GM23338 (cell line): Measurements from ENCODE around the gene OPN1SW. TPM values are rescaled to one million over a fixed set of nuclear protein-coding genes. Genes with fewer than 3 reads are reported as not detected.
A peak's percentile ranks its signal among the peaks of the same experiment; 100 is the strongest.

Experiments
- ATAC-seq: fragments of 200-7000 bp; cut with Tn5 transposase; 3 replicates; pipeline ENCODE4 v1.9.1; 2020
- DNase-seq: peaks from one replicate; pipeline ENCODE4 v3.0.0-alpha.2; 2015; ENCODE audit warnings: low spot score
- H2AFZ ChIP-seq: fragments of 200-600 bp; sonication (generic); 2 replicates; pipeline ENCODE4 v1.8.0; 2016; ENCODE audit warnings: antibody characterized with exemption, mild to moderate bottlenecking, moderate library complexity
- H3F3A ChIP-seq: fragments of 200-600 bp; sonication (generic); replicated peaks from 2 replicates; pipeline ENCODE4 v1.8.0; 2017; ENCODE audit warnings: antibody characterized with exemption, mixed run types, low read depth
- H3K27ac ChIP-seq: fragments of 200-600 bp; sonication (generic); 2 replicates; pipeline ENCODE4 v1.6.1; 2016; ENCODE audit warnings: low read depth
- H3K27me3 ChIP-seq: fragments of 200-600 bp; sonication (generic); 2 replicates; pipeline ENCODE4 v1.8.0; 2016; ENCODE audit warnings: mild to moderate bottlenecking, mixed run types, moderate library complexity; ENCODE audit not compliant: insufficient read depth
- H3K36me3 ChIP-seq: fragments of 200-600 bp; sonication (generic); 2 replicates; pipeline ENCODE4 v1.8.0; 2016; ENCODE audit warnings: mild to moderate bottlenecking; ENCODE audit not compliant: insufficient read depth
- H3K4me1 ChIP-seq: fragments of 200-600 bp; sonication (generic); 2 replicates; pipeline ENCODE4 v1.8.0; 2016; ENCODE audit warnings: mild to moderate bottlenecking, moderate library complexity; ENCODE audit not compliant: insufficient read depth
- H3K4me2 ChIP-seq: fragments of 200-600 bp; sonication (generic); 2 replicates; pipeline ENCODE4 v1.7.1; 2017; ENCODE audit warnings: mixed run types
- H3K4me3 ChIP-seq: fragments of 200-600 bp; sonication (generic); 2 replicates; pipeline ENCODE4 v1.6.1; 2016; ENCODE audit warnings: mixed run types
- H3K79me2 ChIP-seq: fragments of 200-600 bp; sonication (generic); replicated peaks from 2 replicates; pipeline ENCODE4 v1.8.0; 2017; ENCODE audit warnings: mild to moderate bottlenecking; ENCODE audit not compliant: insufficient read depth
- H3K9me2 ChIP-seq: fragments of 200-600 bp; sonication (generic); 2 replicates; pipeline ENCODE4 v1.8.0; 2017; ENCODE audit not compliant: insufficient read depth
- H4K20me1 ChIP-seq: fragments of 200-600 bp; sonication (generic); replicated peaks from 2 replicates; pipeline ENCODE4 v1.8.0; 2017; ENCODE audit warnings: mild to moderate bottlenecking; ENCODE audit not compliant: insufficient read depth
- H3K27ac Mint-ChIP-seq: 2 replicates; pipeline ENCODE4 v1.8.0; 2020; ENCODE audit warnings: inconsistent platforms, mild to moderate bottlenecking, moderate library complexity, mixed read lengths
- H3K27me3 Mint-ChIP-seq: 3 replicates; pipeline ENCODE4 v1.8.0; 2022; ENCODE audit warnings: low read depth, mild to moderate bottlenecking, moderate library complexity, mixed read lengths, inconsistent platforms; ENCODE audit not compliant: insufficient read depth, poor library complexity
- H3K36me3 Mint-ChIP-seq: 3 replicates; pipeline ENCODE4 v1.8.0; 2021; ENCODE audit warnings: low read depth, mild to moderate bottlenecking, inconsistent platforms, moderate library complexity, mixed read lengths
- H3K4me1 Mint-ChIP-seq: 3 replicates; pipeline ENCODE4 v1.8.0; 2020; ENCODE audit warnings: mild to moderate bottlenecking, inconsistent platforms, mixed read lengths
- H3K4me3 Mint-ChIP-seq: 3 replicates; pipeline ENCODE4 v1.8.0; 2021; ENCODE audit warnings: moderate library complexity, mild to moderate bottlenecking, inconsistent platforms, mixed read lengths
- H3K9me3 Mint-ChIP-seq: 3 replicates; pipeline ENCODE4 v1.8.0; 2020; ENCODE audit warnings: moderate library complexity, mild to moderate bottlenecking, inconsistent platforms, mixed read lengths
- CREB1 ChIP-seq: fragments of 250-450 bp; sonication (Bioruptor Pico); IDR thresholded peaks from 2 replicates; pipeline ENCODE4 v1.5.0; 2020; ENCODE audit warnings: low read depth, mild to moderate bottlenecking, moderate library complexity
- POLR2AphosphoS5 ChIP-seq: IDR thresholded peaks from 2 replicates; pipeline ENCODE4 v1.6.1; 2016; ENCODE audit warnings: antibody characterized with exemption, low read depth
- STAT1 ChIP-seq: IDR thresholded peaks from one replicate; pipeline ENCODE4 v1.6.1; 2016; ENCODE audit warnings: antibody characterized with exemption; ENCODE audit not compliant: unreplicated experiment
- ZNF114 ChIP-seq: fragments of 250-450 bp; sonication (Bioruptor Pico); IDR thresholded peaks from 2 replicates; pipeline ENCODE4 v1.5.0; 2020; ENCODE audit warnings: mild to moderate bottlenecking, moderate library complexity
- polyA plus RNA-seq: library from polyadenylated mRNA; unstranded; fragments of >200 nt; fragmentation: Nextera tagmentation; extraction: Ambion mirVana; gene quantifications from 2 replicates; pipeline ENCODE4 v1.2.1, GENCODE V29; 2016
- total RNA-seq: library from RNA; depleted of rRNA; stranded (reverse); fragments of >200 nt; shearing (Covaris generic); gene quantifications from 2 replicates; pipeline ENCODE4 v1.2.3, GENCODE V29; 2014
- TF ChIP-seq, protein P1 (sequence below): IDR thresholded peaks from one replicate; pipeline ENCODE4 v1.6.1; 2018; ENCODE audit warnings: antibody characterized with exemption; ENCODE audit not compliant: unreplicated experiment
- TF ChIP-seq, protein P2 (sequence below): IDR thresholded peaks from 2 replicates; pipeline ENCODE4 v1.6.1; 2016; ENCODE audit warnings: antibody characterized with exemption

Gene OPN1SW
- total and polyA plus RNA-seq, 2 experiments from 2014 or later, result 0.50 TPM; not detected in 1

DNA sequence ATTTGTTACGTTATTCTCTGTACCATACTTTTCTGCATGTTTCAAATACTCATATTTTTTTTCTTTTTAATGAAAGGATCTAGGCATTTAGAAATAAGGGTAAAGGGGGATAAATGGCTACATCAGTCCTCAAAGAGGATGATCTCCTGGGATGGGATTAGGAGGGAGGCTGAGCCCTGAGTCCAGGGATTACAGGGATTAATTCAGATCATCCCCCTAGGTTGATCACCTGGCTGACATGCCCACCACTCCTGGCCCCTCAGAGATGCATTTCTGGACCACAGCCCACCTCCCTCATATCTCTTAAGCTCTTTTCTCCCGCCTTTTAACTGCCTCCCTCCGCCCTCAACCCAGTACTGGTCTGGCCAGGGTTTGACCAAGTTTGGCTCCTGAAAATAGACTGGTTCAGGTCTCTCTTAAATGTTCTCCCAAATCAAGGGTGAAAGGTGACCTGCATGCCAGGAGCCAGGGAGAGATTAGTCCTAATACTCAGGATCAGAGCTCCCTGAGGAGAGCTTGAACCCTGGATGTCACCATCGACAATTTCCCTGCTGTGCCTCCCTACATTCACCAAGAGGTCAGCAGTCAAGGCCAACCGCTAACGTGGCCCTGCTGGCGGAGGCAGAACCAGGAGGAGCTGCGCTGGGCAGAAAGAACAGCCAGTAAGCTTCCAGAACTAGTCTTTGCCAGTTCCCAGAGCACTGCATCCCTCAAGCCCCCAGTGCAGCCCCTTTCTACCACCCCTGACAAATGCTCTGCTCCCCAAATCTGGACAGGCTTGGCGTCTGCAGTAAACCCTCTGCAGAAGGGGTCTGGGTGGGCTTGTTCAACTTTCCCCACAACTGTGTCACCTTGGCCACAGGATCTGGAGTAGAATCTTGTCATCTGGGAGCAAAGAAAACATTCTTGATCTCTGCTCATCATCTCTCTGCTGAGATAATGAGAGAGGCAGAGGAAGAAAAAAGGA lies 13.1 kb upstream of the OPN1SW start:
- H3K27me3 Mint-ChIP-seq, result peaks cover 10% of the 10 kb centered on the region
- Histone ChIP-seq H3K79me2 (no peaks in the 10 kb centered on the region), H3F3A (0 out of 2 replicates have a peak, but pooled peaks cover 2% of the 10 kb centered on the region), H3K27me3 (no peaks in the 10 kb centered on the region), H3K9me2 (no peaks in the 10 kb centered on the region), H4K20me1 (no peaks in the 10 kb centered on the region), H3K4me2 (no peak overlapping the region), H3K27ac (no peak overlapping the region), H3K4me3 (no peak overlapping the region), H2AFZ (no peak overlapping the region), H3K36me3 (no peaks in the 10 kb centered on the region), H3K4me1 (peaks cover 19% of the 10 kb centered on the region)
- H3K4me3 Mint-ChIP-seq, result peak overlapping the region; percentile 78; the same call in 1 of the 3 replicates
- no peak for TF ChIP-seq STAT1
- 0 out of 2 replicates have a peak overlapping the region, but pooled peaks have one; percentile 57 for H3K27ac Mint-ChIP-seq
- DNase-seq (no peak), ATAC-seq (no peak)
- peaks cover 20% of the 10 kb centered on the region for H3K4me1 Mint-ChIP-seq
- no peaks in the 10 kb centered on the region for H3K36me3 Mint-ChIP-seq
- H3K9me3 Mint-ChIP-seq, result no peaks in the 10 kb centered on the region

DNA sequence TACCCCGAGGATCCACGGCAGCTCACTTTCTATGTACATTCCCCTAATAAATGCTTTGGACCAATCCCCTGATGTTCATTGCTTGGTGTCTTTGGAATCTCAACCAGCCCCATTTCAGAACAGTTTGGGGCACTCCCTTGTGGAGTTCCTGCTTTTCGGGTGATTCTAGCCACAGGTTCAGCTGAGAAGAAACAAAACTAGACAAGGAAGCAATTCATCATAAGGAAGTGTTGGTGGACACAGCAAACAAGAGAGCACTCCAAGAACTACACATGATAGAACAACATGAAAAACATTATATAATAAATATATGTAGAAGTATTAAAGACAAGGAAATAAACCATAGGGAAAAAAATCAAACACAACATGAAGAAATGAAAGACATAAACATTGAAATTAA lies 10.1 kb upstream of the OPN1SW start:
- H3K9me2 ChIP-seq, result no peaks in the 10 kb centered on the region

DNA sequence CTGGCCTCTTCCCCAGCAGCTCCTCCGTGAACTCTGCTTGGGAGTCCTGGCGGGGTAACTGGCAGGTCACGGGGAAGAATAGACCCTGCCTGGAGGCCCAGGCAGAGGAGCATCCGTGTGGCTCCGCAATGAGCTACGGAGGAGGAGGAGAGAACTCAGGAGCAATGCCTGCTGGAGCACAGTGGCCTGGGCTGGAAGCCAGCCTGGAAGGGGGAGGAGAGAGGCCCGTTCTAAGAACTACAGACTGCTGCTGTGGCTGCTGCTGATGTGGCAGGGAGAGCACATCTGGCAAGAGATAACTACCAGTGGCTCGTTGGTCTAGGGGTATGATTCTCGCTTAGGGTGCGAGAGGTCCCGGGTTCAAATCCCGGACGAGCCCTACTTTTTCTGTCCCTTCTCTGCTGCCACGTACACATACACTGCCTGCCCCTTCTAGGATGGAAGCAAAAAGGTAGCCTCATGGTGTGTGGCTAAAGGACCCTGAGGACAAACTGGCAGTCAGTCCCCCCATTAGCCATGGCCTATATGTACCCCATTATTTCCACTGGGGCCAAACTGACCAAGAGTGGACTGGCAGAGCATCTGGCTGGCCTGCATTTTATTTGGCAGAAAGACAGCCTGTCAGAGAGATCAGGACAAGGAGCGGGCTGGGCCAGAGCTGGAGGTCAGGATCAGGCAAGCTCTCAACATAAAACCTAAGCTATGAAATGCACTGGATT lies 7.7 kb upstream of the OPN1SW start:
- DNase-seq (peak; percentile 91), ATAC-seq (peak; percentile 97)
- H3K4me1 Mint-ChIP-seq, result peaks cover 12% of the 10 kb centered on the region
- H3K27me3 Mint-ChIP-seq, result peaks cover 11% of the 10 kb centered on the region
- Histone ChIP-seq H3K36me3 (no peaks in the 10 kb centered on the region), H3F3A (0 out of 2 replicates have a peak, but pooled peaks cover 3% of the 10 kb centered on the region), H3K4me2 (peak overlapping the region; percentile 75), H3K79me2 (no peaks in the 10 kb centered on the region), H3K4me3 (peak overlapping the region; percentile 77), H2AFZ (peak overlapping the region; percentile 94), H4K20me1 (no peaks in the 10 kb centered on the region), H3K9me2 (no peaks in the 10 kb centered on the region), H3K4me1 (no peaks in the 10 kb centered on the region), H3K27ac (no peak overlapping the region), H3K27me3 (no peaks in the 10 kb centered on the region)
- H3K36me3 Mint-ChIP-seq, result peaks cover 4% of the 10 kb centered on the region; the same call in 1 of the 3 replicates
- H3K4me3 Mint-ChIP-seq, result peak overlapping the region; percentile 80
- H3K27ac Mint-ChIP-seq, result peak overlapping the region; percentile 7; the same call in 1 of the 2 replicates
- H3K9me3 Mint-ChIP-seq, result peaks cover 6% of the 10 kb centered on the region; the same call in 2 of the 3 replicates
- TF ChIP-seq POLR2AphosphoS5, result peak; percentile 39; the same call in 1 of the 2 replicates
- 0 out of 2 replicates have a peak, but pooled peaks have one; percentile 31 for TF ChIP-seq ZNF114
- peak; percentile 65; the same call in 1 of the 2 replicates for TF ChIP-seq CREB1 (CRISPR knock-in tag)
- TF ChIP-seq, protein P1, sequence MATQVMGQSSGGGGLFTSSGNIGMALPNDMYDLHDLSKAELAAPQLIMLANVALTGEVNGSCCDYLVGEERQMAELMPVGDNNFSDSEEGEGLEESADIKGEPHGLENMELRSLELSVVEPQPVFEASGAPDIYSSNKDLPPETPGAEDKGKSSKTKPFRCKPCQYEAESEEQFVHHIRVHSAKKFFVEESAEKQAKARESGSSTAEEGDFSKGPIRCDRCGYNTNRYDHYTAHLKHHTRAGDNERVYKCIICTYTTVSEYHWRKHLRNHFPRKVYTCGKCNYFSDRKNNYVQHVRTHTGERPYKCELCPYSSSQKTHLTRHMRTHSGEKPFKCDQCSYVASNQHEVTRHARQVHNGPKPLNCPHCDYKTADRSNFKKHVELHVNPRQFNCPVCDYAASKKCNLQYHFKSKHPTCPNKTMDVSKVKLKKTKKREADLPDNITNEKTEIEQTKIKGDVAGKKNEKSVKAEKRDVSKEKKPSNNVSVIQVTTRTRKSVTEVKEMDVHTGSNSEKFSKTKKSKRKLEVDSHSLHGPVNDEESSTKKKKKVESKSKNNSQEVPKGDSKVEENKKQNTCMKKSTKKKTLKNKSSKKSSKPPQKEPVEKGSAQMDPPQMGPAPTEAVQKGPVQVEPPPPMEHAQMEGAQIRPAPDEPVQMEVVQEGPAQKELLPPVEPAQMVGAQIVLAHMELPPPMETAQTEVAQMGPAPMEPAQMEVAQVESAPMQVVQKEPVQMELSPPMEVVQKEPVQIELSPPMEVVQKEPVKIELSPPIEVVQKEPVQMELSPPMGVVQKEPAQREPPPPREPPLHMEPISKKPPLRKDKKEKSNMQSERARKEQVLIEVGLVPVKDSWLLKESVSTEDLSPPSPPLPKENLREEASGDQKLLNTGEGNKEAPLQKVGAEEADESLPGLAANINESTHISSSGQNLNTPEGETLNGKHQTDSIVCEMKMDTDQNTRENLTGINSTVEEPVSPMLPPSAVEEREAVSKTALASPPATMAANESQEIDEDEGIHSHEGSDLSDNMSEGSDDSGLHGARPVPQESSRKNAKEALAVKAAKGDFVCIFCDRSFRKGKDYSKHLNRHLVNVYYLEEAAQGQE, result no peak

More for the DNA sequence above, 10.1 kb upstream of the OPN1SW start:
- Histone ChIP-seq H3K27ac (no peak overlapping the region), H4K20me1 (no peaks in the 10 kb centered on the region), H3K36me3 (no peaks in the 10 kb centered on the region), H3F3A (0 out of 2 replicates have a peak, but pooled peaks cover 3% of the 10 kb centered on the region), H3K4me1 (peaks cover 6% of the 10 kb centered on the region), H3K4me2 (no peak overlapping the region), H3K79me2 (no peaks in the 10 kb centered on the region), H3K27me3 (no peaks in the 10 kb centered on the region), H2AFZ (no peak overlapping the region), H3K4me3 (no peak overlapping the region)
- H3K27me3 Mint-ChIP-seq, result peaks cover 13% of the 10 kb centered on the region
- H3K36me3 Mint-ChIP-seq, result peaks cover 4% of the 10 kb centered on the region; the same call in 1 of the 3 replicates
- peaks cover 6% of the 10 kb centered on the region; the same call in 2 of the 3 replicates for H3K9me3 Mint-ChIP-seq
- no peak overlapping the region for H3K4me3 Mint-ChIP-seq
- DNase-seq (no peak), ATAC-seq (no peak)
- H3K27ac Mint-ChIP-seq, result no peak overlapping the region
- TF ChIP-seq, protein P2, sequence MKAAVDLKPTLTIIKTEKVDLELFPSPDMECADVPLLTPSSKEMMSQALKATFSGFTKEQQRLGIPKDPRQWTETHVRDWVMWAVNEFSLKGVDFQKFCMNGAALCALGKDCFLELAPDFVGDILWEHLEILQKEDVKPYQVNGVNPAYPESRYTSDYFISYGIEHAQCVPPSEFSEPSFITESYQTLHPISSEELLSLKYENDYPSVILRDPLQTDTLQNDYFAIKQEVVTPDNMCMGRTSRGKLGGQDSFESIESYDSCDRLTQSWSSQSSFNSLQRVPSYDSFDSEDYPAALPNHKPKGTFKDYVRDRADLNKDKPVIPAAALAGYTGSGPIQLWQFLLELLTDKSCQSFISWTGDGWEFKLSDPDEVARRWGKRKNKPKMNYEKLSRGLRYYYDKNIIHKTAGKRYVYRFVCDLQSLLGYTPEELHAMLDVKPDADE, result no peak
- no peak for TF ChIP-seq STAT1
- peaks cover 22% of the 10 kb centered on the region for H3K4me1 Mint-ChIP-seq
